ENCODE measurements around the gene SEMA4D.

SEMA4D gene, protein sequence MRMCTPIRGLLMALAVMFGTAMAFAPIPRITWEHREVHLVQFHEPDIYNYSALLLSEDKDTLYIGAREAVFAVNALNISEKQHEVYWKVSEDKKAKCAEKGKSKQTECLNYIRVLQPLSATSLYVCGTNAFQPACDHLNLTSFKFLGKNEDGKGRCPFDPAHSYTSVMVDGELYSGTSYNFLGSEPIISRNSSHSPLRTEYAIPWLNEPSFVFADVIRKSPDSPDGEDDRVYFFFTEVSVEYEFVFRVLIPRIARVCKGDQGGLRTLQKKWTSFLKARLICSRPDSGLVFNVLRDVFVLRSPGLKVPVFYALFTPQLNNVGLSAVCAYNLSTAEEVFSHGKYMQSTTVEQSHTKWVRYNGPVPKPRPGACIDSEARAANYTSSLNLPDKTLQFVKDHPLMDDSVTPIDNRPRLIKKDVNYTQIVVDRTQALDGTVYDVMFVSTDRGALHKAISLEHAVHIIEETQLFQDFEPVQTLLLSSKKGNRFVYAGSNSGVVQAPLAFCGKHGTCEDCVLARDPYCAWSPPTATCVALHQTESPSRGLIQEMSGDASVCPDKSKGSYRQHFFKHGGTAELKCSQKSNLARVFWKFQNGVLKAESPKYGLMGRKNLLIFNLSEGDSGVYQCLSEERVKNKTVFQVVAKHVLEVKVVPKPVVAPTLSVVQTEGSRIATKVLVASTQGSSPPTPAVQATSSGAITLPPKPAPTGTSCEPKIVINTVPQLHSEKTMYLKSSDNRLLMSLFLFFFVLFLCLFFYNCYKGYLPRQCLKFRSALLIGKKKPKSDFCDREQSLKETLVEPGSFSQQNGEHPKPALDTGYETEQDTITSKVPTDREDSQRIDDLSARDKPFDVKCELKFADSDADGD

DNA sequence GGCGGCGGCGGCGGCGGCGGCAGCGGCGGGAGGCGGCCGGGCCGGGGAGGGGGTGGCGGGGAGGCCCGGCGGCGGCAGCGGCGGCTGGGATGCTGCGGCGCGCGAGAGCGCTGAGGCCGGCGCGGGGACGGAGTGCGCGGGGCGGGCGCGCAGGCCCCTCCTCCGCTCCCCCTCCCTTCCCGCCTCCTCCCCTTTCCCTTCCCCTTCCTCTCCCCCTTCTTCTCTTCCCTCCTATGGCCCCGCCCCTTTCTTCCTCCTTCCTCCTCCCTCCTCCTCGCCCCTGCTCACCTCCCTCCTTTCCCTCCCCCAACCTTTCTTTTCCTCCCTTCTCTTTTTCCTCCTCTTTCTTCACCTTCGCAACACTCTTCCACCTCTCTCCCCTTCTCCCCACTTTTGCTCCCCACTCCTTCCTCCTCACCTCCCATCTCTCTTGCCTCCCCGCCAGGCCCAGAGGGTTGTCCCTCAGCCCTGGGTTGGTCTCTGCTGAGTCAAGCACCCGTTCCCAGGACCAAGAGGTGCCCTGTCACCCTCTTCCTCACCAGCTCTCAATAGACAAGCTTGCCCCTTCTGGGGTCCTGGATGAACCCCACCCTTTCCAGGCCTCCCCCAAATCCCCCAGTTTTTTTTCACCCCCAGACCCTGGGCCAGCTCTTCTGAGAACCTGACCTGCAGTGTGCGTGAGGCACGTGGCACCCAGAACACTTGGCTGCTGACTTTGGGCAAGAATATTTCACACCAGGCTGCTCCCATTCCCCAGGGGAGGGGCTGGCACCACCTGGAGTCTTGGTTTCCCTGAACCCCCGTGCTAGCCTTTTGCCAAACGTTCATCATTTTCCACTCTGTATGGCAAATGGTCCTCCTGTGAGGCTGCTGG is at the start of gene SEMA4D:
Gene SEMA4D (minus strand): TSS at position 136 of the 874 bp plus-strand sequence. CDS start 92,657 bp downstream, outside the sequence.
- DNase-seq (ENCODE audit: low read depth in 2 of 2): no peak

DNA sequence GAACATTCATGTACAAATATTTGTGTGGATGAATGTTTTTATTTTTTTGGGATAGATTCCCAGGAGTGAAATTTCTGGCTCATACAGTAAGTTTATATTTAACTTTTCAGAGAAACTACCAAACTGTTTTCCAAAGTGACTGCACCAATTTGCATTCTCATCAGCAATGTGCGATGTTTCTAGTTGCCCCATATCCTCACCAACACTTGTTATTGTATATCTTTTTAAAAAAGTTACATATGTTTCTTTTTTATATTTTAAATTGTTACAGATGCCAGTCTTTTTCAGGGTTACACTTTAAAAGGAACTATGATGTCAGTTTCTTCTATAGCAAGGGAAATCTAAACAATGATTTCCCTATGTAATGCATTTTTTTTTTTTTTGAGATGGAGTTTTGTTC is 49.1 kb upstream of the SEMA4D start:
- DNase-seq (ENCODE audit: low read depth in 2 of 2): no peak

DNA sequence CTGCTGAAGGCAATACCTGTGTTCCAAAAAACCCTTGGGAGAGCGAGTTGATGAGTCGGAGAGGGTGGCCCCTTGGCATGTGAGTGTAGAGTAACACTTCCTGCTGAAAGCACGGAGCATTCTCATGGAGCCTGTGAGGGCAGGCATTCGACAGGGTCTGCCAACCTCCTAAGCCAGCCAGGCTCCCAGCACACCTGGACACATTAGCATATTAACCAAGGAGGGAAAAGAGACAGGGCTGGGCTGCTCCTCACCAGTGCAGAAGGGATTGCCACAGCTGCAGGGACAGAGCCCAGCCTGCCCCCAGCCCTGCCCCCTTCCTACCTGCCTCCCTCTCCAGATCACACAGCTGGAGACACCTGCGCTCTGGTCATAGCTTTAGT is 46.4 kb upstream of the SEMA4D start:
- DNase-seq (ENCODE audit: low read depth in 2 of 2): no peak

DNA sequence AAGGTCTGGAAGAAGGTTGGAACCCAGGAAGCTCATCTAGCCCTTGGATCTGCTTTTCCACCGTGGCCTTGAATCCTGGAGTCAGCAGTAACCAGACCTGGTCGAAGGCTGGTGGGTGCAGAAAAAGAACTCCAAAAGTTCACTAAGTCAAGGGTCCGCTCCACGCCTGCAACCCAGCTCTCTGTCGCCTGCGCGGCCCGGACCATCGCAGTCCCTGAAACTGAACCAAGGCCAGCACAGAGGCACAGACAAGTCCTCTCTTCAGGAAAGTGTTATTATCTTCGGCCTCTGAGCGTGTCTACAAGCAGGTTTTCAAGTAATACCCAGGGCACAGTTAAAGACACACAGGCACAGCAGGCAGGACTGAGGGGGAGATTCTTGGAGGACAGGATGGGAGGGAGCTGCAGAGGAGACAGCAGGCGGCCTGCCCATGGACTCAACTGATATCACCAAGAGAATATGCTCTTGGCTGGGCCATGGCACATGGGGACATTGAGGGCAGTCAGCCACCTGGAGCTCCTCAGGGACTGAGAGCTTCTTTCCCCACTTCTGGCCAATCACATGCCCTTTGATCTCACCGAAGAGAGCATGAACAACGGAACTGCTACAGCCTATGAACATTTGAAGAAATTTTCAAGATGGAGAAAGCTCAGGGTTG is 45.8 kb upstream of the SEMA4D start:
- no peak for DNase-seq (ENCODE audit: low read depth in 2 of 2)

DNA sequence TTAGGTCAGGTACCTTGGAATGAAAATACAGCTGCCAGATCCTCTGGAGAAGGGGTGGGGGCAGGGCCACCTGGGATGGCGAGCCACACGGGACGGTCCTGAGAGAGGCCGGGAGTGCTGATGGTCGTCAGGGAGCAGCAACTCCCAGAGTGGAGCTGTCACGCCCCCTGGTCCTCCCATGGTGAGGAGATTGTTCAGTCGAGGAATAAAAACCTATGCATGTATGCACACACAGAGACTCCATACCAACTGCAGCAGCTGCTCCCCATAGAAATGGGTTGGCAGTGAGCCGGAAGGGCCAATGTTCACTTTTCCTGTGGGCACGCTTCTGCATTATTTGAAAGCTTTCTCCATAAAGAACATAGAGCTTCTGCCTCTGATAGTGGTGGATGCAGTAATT is 45.2 kb upstream of the SEMA4D start:
- no peak for DNase-seq (ENCODE audit: low read depth in 2 of 2)

DNA sequence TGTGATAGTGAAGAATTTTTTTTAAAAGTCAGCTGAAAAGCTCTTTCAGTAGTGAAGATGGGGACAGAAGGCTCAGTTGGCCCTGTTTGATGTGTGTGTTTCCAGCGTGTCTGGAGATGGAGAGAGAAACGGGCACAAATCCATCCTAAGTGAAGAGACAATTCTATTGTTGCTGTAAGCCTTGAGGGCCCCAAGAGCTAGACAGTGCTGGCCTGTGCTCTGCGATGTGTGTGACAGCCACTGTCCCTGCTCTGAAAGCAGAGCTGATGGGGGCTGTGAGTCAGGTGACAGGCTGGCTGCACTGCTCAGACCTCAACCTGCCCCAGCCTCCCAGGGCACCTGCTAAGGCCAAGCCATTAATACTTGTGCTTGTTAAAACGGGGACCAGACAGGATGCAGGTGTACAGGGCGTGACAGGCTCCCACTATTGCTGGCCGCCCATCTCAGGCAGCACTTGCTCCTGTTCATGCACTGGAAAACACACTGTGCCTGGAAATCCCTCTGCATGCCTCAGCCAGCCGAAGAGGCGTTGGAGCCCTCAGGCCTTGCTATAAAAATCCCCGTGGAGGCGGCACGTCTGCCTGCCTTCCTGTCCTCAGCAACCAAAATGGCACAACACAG is 44.6 kb upstream of the SEMA4D start:
- no peak for DNase-seq (ENCODE audit: low read depth in 2 of 2)

DNA sequence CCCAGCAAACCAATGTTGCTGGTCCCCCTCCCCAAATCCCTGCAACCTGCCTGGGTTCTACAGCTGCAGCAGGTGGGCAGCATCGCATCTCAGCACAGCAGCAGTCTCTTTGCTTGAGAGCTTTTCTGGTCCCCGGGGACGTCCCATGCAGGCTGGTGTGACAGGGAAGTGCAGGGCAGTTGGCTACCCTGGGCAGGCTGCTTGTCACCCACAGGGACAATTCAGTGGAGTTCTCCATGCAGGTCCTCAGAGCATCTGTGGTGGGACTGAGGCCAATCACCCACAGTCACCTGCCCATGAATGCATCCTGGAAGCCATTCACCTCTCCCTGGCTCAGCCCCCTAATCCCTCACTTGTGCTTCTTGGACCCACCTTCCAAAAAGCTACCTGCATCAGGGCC is 43.9 kb upstream of the SEMA4D start:
- DNase-seq (ENCODE audit: low read depth in 2 of 2): no peak

DNA sequence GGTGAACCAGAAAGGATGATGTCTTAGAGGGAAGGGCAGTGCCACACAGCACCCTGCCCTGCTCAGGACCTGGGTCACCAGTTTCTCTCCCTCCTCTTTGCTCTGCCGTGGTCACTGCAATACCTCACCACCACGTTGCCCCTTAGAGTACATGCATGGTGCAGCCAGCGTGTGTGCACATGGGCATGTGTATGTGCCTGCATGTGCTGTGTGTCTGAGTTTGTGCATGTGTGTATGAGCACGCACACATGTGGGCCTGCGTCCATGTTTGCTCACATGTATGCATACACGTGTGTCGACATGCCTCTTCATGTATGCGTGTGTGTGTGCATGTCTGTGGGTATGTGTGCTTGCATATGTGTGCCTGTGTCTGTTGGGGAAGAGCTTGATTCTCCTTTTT is 41.5 kb upstream of the SEMA4D start:
- no peak for DNase-seq (ENCODE audit: low read depth in 2 of 2)

DNA sequence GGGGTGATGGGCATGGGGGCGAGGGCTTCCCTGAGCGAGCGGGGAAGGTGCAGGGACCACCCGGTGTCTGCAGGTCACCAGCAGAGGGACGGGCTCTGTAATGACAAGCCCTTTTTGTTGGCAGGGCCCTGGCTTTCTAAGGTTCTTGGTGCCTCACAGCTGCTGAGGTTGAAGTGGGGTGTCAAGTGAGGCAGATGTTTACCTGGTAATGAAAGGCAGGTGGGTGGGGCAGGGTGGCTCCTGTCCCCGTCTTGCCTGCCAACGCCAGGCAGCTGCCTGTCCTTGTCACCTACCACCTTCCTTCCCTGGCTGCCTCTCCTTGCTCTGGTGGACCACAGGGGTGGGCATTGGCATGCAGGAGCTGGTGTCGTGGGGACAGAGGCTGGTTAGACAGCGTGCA is 41.0 kb upstream of the SEMA4D start:
- no peak for DNase-seq (ENCODE audit: low read depth in 2 of 2)

DNA sequence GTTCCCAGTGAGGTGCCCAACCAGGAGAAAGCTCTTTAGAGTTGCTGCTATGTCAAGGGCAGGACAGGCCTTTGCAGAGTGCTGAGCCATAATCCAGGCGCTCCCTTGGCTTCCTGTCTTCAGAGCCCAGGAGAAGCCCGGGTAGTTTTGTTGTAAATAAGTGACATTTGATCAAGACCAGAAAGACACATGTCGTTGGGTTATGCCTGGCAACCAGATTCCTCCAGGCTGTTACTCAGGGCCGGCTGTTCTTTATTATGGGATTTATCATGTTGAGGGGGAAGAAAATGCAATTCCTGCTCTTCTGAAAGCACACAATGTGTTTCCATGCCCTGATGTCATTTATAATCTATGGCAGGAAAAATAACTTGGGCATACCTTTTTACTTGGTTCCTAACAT is 39.3 kb upstream of the SEMA4D start:
- no peak for DNase-seq (ENCODE audit: low read depth in 2 of 2)

DNA sequence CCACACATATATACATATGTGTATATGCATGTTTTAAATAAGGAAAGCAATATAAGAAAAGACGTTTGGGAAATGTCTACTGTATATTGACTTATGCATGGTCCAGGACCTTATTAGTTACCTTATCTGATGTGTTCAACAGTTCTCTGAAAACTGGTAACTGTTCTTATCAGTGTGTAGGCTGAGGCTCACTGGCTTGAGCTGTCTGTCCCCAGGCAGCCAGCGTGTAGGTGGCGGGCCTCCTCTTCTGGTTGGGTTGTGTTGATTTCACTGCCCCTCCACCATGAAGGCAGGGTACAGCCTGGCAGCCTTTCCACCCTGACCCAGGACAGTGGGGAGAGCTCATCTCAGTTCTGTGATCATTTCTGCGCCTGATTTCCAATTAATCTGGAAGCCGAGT is 38.7 kb upstream of the SEMA4D start:
- no peak for DNase-seq (ENCODE audit: low read depth in 2 of 2)

DNA sequence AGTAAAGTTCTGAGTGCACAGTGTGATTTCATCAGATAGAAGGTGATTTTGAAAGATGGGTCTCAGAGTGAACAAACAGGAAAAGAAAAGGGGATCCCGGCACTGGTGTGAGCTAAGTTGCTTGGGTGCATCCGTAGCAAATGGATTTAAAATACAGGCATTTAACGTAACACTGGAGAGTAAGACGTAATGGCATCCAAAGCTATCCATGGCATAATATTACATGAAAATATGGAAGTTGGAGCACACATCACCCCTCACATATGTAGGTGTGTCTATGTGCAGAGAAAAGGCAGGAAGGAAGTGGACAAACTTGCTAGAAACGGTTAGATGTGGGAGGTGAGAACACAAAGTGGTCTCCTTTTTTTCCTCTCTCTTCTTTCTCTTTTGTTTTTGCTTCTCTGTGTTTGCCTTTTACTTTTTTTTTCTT is 38.2 kb upstream of the SEMA4D start:
- DNase-seq (ENCODE audit: low read depth in 2 of 2): no peak

DNA sequence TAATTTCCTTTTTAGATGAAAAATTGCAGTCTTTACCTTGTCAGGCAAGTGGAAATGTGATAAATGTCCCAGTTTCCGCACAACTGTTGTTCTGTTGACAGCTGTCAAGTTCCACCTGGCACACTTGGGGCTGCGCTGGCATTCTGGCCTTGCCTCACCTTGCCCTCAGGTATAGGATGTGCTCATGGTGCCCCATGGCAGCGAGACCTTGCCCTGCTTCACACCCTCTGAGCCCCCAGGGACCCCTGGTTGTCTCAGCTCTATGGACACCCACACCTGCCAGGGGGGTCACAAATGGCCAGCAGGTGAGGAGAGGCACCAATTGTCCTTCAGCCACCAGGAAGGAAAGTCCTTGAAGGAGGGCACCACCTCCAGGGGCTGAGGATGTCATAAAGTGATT is 37.5 kb upstream of the SEMA4D start:
- no peak for DNase-seq (ENCODE audit: low read depth in 2 of 2)

DNA sequence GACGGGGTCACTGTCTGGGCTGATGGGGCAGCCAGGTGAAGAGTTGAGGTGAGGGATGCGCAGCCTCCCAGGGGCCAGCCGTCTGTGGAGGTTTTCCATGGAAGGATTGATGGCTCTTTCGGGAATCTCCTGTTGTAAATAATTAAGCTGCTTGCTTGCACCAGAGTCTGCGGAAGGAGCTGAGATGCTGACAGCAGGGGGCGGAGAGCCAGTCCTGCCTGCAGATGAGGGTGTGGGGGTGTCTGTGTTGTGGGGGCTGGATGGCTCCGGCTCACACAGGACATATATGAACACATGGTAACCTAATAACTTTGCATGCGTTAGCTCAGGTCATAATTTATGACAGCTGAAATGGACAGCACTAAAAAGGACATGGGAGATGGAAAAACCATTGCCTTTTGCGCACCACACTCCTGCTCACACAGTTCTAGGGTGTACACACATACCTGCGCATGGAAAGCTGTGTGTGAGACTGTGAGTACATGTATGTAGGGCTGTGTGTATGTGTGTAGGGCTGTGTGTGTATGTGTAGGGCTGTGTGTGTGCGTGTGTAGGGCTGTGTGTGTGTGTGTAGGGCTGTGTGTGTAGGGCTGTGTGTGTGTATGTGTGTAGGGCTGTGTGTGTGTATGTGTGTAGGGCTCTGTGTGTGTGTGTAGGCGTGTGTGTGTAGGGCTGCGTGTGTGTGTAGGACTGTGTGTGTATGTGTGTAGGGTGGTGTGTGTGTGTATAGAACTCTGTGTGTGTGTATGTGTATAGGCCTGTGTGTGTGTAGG is 36.8 kb upstream of the SEMA4D start:
- no peak for DNase-seq (ENCODE audit: low read depth in 2 of 2)

DNA sequence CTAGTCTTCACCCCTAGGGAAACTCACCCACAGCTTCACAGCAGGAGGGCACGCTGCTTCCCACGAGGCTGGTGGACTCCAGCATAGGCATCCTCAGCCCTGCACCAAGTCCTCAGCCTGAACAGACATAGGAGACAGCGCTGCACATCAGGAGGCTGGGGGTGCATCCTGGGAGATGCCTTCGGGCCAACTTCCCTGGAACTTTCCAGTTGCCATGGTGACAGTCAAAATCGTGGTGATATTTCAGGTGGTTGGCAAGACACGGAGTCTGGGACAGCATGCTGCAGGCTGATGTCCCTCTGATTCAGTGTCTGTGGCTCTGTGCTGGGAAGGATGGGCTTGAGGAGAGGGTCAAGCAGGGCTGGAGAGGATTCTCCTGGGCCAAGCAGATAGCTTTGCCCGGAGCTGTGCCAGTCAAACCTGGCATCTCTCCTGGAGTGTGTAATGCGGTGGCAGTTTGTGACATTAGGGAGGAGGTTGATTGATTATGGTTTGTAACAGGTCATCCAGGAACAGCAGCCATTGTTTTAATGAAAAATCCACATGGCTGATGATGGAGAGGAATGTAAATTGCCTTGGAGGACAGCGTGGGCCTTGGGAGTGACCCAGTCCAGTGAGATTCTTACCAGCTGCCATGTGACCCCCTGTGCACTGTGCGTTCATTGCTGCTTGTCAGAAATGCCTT is 35.6 kb upstream of the SEMA4D start:
- no peak for DNase-seq (ENCODE audit: low read depth in 2 of 2)

DNA sequence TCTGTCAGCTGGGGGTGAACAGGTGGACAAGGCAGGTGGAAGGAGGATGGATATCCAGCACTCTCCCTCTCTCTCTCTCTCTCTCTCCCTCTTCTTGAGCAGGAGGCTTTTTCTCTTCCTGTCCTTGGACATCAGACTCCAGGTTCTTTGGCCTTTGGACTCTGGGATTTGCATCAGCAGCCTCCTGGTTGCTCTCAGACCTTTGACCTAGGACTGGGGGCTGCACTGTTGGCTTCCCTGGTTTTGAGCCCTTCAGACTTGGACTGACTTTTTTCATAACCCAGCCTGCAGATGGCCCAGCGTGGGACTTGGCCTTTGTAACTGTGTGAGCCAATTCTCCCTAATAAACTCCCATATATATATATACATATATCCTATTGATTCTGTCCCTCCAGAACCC is 35.0 kb upstream of the SEMA4D start:
- no peak for DNase-seq (ENCODE audit: low read depth in 2 of 2)

DNA sequence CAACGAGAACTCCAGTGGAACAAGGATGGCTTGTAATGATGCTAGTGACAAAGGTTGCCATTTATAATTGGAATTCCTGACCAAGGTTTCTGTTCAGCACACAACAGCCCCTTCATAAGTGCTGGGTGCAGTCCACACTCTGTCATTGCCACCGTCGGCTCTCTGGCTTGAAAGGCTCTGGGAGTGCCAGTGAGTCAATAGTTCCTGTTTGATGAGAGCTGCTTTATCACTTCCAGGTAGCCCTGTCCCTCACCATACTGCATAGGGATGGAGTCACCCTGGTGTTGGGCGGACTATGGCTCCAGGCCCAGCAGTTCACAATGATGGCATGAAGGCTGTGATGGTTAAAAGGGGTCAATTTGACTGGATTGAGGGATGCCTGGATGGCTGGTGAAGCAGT is 34.6 kb upstream of the SEMA4D start:
- no peak for DNase-seq (ENCODE audit: low read depth in 2 of 2)

DNA sequence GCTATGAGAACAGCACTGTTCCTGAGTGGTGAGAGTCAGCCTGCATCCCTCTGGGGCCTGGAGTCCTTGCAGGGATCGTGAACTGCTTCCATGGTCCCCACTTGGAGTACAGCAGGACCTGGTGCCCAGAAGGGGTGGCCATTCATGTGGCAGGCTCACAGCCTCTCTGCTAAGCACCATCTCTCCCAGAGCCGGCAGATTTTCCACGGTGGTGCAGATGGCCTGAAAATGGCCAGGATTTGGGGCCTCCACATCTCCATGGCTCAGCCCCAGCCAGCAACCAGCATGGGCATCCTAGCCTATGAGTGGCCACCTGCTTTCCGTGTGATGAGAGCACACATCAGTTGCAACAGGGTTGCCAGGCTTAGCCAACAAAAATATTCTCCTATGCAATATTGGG is 33.9 kb upstream of the SEMA4D start:
- no peak for DNase-seq (ENCODE audit: low read depth in 2 of 2)

DNA sequence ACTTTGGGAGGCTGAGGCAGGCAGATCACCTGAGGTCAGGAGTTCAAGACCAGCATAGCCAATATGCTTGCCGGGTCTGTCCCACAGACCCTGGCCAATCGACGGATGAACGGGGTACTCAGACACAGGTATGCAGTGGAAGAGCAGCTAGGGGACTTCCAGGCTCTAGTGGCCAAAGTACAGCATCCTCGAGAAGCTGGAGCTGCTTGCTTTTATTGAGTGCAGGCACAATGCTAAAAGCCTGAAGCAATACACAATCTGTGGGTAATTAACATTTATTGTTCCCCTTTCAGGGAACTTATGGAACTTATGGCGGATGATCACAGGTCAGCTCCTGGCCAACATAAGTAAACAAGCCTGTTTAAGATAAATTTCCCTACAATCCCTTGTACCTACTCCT is 32.8 kb upstream of the SEMA4D start:
- no peak for DNase-seq (ENCODE audit: low read depth in 2 of 2)
